Measurements from ENCODE around the gene NCAM1. TPM values are rescaled to one million over a fixed set of nuclear protein-coding genes. Genes with fewer than 3 reads are reported as not detected.
"Not testable (repeated sequence)": the region's sequence is repeated elsewhere in the genome, so short reads cannot be mapped to it uniquely, and the experiment has no call there.

Gene NCAM1
- total RNA-seq, 1 experiment from 2014 or later, result 0.95 TPM

- no peak overlapping the region for H3K4me3 Mint-ChIP-seq (ENCODE audit: unreplicated experiment)
- peaks cover 18% of the 10 kb centered on the region for H3K4me1 Mint-ChIP-seq (ENCODE audit: low read depth, unreplicated experiment)
- TF ChIP-seq, protein P1, sequence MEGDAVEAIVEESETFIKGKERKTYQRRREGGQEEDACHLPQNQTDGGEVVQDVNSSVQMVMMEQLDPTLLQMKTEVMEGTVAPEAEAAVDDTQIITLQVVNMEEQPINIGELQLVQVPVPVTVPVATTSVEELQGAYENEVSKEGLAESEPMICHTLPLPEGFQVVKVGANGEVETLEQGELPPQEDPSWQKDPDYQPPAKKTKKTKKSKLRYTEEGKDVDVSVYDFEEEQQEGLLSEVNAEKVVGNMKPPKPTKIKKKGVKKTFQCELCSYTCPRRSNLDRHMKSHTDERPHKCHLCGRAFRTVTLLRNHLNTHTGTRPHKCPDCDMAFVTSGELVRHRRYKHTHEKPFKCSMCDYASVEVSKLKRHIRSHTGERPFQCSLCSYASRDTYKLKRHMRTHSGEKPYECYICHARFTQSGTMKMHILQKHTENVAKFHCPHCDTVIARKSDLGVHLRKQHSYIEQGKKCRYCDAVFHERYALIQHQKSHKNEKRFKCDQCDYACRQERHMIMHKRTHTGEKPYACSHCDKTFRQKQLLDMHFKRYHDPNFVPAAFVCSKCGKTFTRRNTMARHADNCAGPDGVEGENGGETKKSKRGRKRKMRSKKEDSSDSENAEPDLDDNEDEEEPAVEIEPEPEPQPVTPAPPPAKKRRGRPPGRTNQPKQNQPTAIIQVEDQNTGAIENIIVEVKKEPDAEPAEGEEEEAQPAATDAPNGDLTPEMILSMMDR (IDR thresholded peaks at IDR 0.05; ENCODE audit: insufficient read depth in 1 of 2, low read depth in 1 of 2, low read length in 1 of 2, severe bottlenecking in 1 of 2, unreplicated experiment in 1 of 2), result no peak
- no peak for DNase-seq
- Histone ChIP-seq H3K9me3 (peaks cover 5% of the 10 kb centered on the region; the same call in 1 of the 2 replicates), H3K36me3 (ENCODE audit: control insufficient read depth, insufficient read depth, low read length) (no peaks in the 10 kb centered on the region), H3K4me3 (ENCODE audit: low read depth, low read length) (no peak overlapping the region), H3K27me3 (replicated peaks; ENCODE audit: control insufficient read depth, insufficient read depth, low read length) (no peaks in the 10 kb centered on the region), H3K4me1 (peaks cover 18% of the 10 kb centered on the region)
- no peaks in the 10 kb centered on the region for H3K9me3 Mint-ChIP-seq (ENCODE audit: unreplicated experiment)
- intact Hi-C loops (cut with micrococcal nuclease; ENCODE audit: unreplicated experiment), result no loop called here
- ChIA-PET POLR2A (no interaction called here), CTCF (no interaction called here)
- peaks cover 7% of the 10 kb centered on the region for H3K27me3 Mint-ChIP-seq (ENCODE audit: insufficient read depth, unreplicated experiment)
- no TSS peak for BruUV-seq (replicated peaks)
- H3K36me3 Mint-ChIP-seq (ENCODE audit: insufficient read depth, unreplicated experiment), result no peaks in the 10 kb centered on the region
- no peak overlapping the region for H3K27ac Mint-ChIP-seq (ENCODE audit: unreplicated experiment)
These were observed 334.8 kb downstream of the NCAM1 start for GRCh38 chr11:113295993-113296392.

DNA sequence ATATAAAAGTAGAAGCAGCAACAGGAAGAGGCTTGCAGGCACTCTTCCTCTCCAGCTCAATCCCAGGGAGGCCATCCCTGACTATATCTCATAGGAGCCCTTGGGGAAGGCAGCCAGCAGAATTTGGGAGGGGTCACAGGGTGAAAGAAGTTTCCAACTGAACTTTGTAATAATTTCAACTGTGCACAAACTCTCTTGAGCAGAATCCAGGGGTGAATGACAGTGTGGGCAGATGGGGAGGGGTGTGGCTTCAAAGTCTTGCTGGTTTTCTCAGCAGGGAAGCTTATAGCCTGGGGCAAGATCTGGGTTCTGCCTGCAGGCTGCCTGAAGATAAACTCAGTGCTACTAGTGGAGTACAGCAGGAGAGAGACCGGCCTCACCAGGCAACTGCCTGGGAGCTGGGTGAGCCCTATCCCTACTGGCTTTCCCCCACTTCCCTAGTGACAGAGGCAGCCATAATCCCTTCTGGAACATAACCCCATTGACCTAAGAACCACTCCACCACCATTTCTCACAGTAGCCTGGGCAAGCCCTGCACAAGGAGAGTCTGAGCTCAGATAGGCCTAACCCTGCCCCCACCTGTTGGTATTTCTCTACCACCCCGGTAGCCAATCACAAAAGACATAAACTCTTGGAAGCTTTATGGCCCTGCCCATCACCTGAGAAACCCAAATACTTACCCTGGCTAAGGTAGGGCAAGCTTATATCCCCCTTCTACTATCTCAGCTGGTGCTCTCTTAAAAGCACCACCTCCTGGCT, 335.4 kb downstream of the NCAM1 start:
- no peak overlapping the region for H3K4me3 ChIP-seq (ENCODE audit: low read depth, low read length)
- no peaks in the 10 kb centered on the region for H3K9me3 Mint-ChIP-seq (ENCODE audit: unreplicated experiment)
- no peaks in the 10 kb centered on the region for H3K36me3 Mint-ChIP-seq (ENCODE audit: insufficient read depth, unreplicated experiment)
- no peaks in the 10 kb centered on the region for H3K27me3 ChIP-seq (replicated peaks; ENCODE audit: control insufficient read depth, insufficient read depth, low read length)
- BruUV-seq (replicated peaks), result no TSS peak
- no peaks in the 10 kb centered on the region for H3K36me3 ChIP-seq (ENCODE audit: control insufficient read depth, insufficient read depth, low read length)
- ChIA-PET POLR2A (no interaction called here), CTCF (interaction anchor here (0.6 to 0.7 kb wide), 2 partner anchors 429 to 711 kb away, joined by 3 to 5 read pairs; no protein-coding TSS in a partner anchor)
- H3K4me3 Mint-ChIP-seq (ENCODE audit: unreplicated experiment), result no peak overlapping the region
- H3K27ac Mint-ChIP-seq (ENCODE audit: unreplicated experiment), result no peak overlapping the region
- intact Hi-C loops (cut with micrococcal nuclease; ENCODE audit: unreplicated experiment), result no loop called here
- peaks cover 18% of the 10 kb centered on the region for H3K4me1 Mint-ChIP-seq (ENCODE audit: low read depth, unreplicated experiment)
- peaks cover 5% of the 10 kb centered on the region; the same call in 1 of the 2 replicates for H3K9me3 ChIP-seq
- peaks cover 7% of the 10 kb centered on the region for H3K27me3 Mint-ChIP-seq (ENCODE audit: insufficient read depth, unreplicated experiment)
- DNase-seq, result peak; percentile 24 to 75
- H3K4me1 ChIP-seq, result peaks cover 18% of the 10 kb centered on the region
- TF ChIP-seq, protein P1 (IDR thresholded peaks at IDR 0.05; ENCODE audit: insufficient read depth in 1 of 2, low read depth in 1 of 2, low read length in 1 of 2, severe bottlenecking in 1 of 2, unreplicated experiment in 1 of 2), result no peak

- BruUV-seq (replicated peaks); H3K36me3 ChIP-seq (ENCODE audit: control insufficient read depth, insufficient read depth, low read length); H3K27me3 Mint-ChIP-seq (ENCODE audit: insufficient read depth, unreplicated experiment); DNase-seq; H3K4me3 Mint-ChIP-seq (ENCODE audit: unreplicated experiment); H3K36me3 Mint-ChIP-seq (ENCODE audit: insufficient read depth, unreplicated experiment); H3K27ac Mint-ChIP-seq (ENCODE audit: unreplicated experiment); H3K9me3 ChIP-seq; H3K4me3 ChIP-seq (ENCODE audit: low read depth, low read length); intact Hi-C loops (cut with micrococcal nuclease; ENCODE audit: unreplicated experiment); H3K9me3 Mint-ChIP-seq (ENCODE audit: unreplicated experiment); H3K27me3 ChIP-seq (replicated peaks; ENCODE audit: control insufficient read depth, insufficient read depth, low read length): not testable (repeated sequence)
- POLR2A ChIA-PET, result interaction anchor here (0.6 kb wide), 1 partner anchor 154 kb away, joined by 4 read pairs; no protein-coding TSS in a partner anchor
- H3K4me1 Mint-ChIP-seq (ENCODE audit: low read depth, unreplicated experiment), result peaks cover 15% of the 10 kb centered on the region
- CTCF ChIA-PET, result interaction anchor here (2.1 kb wide), 1 partner anchor 9 kb away, joined by 7 read pairs; no protein-coding TSS in a partner anchor
- H3K4me1 ChIP-seq, result peaks cover 18% of the 10 kb centered on the region
These were observed 337.3 kb downstream of the NCAM1 start for GRCh38 chr11:113298496-113298895.
